ENCODE data around the gene TEX35. TPM values are rescaled to one million over a fixed set of nuclear protein-coding genes. Genes with fewer than 3 reads are reported as not detected.

Gene TEX35
- total RNA-seq, 1 experiment from 2014 or later = not detected

GRCh38 chr1:178536329-178536728 is 23.4 kb downstream of the TEX35 start:
- no peaks in the 10 kb centered on the region for H3K27me3 ChIP-seq (ENCODE audit: low read length)
- H3K4me1 ChIP-seq (ENCODE audit: insufficient read depth, low read length) = peaks cover 65% of the 10 kb centered on the region
- no peaks in the 10 kb centered on the region for H3K79me2 ChIP-seq (ENCODE audit: low read length)
- peak overlapping the region; percentile 52 for H3K9ac ChIP-seq (ENCODE audit: low read length)
- no peaks in the 10 kb centered on the region for H4K20me1 ChIP-seq (ENCODE audit: low read length)
- TF ChIP-seq CTCF (conservative IDR thresholded peaks at IDR 0.05; ENCODE audit: low read depth, low read length) (no peak), EZH2 (IDR thresholded peaks at IDR 0.05; ENCODE audit: low read length, unreplicated experiment) (no peak), EZH2phosphoT487 (IDR thresholded peaks at IDR 0.05; ENCODE audit: borderline replicate concordance, low read length) (no peak)
- BruUV-seq (replicated peaks) = no TSS peak
- intact Hi-C loops (cut with micrococcal nuclease) = loop anchor here (10.0 kb wide), 1 partner anchor 358 kb away; no protein-coding TSS in a partner anchor
- H3K36me3 ChIP-seq (ENCODE audit: low read depth, low read length) = no peaks in the 10 kb centered on the region
- ATAC-seq (no peak), DNase-seq (no peak)
- H3K4me2 ChIP-seq (ENCODE audit: low read length) = peak overlapping the region; percentile 59
- H3F3A ChIP-seq (ENCODE audit: low read length, unreplicated experiment) = peaks cover 4% of the 10 kb centered on the region
- no peak overlapping the region for H3K4me3 ChIP-seq (ENCODE audit: low read length)
- H3K27ac ChIP-seq (ENCODE audit: low read length) = peak overlapping the region; percentile 99
- ChIA-PET POLR2A (ENCODE audit: unreplicated experiment) (no interaction called here), CTCF (no interaction called here)
- H3K9me3 ChIP-seq (ENCODE audit: low read length) = no peaks in the 10 kb centered on the region
- peak overlapping the region; percentile 37; the same call in 1 of the 2 replicates for H2AFZ ChIP-seq (ENCODE audit: low read length)
- no peaks in the 10 kb centered on the region for H3K9me2 ChIP-seq (replicated peaks; ENCODE audit: low read length)

DNA sequence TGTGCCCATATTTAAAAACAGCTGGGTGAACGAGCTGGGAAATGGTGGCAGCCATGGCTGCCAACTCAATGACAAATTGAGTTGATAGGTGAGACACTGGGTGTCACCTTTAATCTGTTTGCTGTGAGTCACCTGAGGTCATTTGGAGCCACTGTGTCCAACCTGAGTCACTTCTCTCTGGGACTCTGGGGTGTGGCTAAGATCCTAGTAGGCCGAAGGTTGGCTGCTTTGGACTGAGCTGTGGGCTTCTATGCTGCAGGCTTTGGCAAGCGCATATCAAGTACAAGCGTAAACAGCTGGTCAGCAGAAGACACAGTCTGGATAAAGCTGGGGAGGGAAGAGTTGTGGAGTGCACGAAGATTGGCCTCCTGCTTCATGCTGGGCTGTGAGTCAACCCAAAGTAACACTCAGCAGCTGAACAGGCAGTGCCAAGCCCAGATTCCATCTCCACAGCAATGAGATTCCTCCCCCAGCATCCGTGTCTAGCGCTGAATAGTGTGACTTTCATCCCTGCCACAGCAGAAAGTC is 24.0 kb downstream of the TEX35 start:
- peak overlapping the region; percentile 37; the same call in 1 of the 2 replicates for H2AFZ ChIP-seq (ENCODE audit: low read length)
- H4K20me1 ChIP-seq (ENCODE audit: low read length) = no peaks in the 10 kb centered on the region
- peak overlapping the region; percentile 99 for H3K27ac ChIP-seq (ENCODE audit: low read length)
- DNase-seq (peak; percentile 94), ATAC-seq (peak; percentile 69)
- BruUV-seq (replicated peaks) = TSS peak; percentile 61
- TF ChIP-seq EZH2phosphoT487 (IDR thresholded peaks at IDR 0.05; ENCODE audit: borderline replicate concordance, low read length) = no peak
- no peak for TF ChIP-seq EZH2 (IDR thresholded peaks at IDR 0.05; ENCODE audit: low read length, unreplicated experiment)
- TF ChIP-seq CTCF (conservative IDR thresholded peaks at IDR 0.05; ENCODE audit: low read depth, low read length) = no peak
- no peaks in the 10 kb centered on the region for H3K9me3 ChIP-seq (ENCODE audit: low read length)
- no peaks in the 10 kb centered on the region for H3K27me3 ChIP-seq (ENCODE audit: low read length)
- peak overlapping the region; percentile 83 for H3K4me2 ChIP-seq (ENCODE audit: low read length)
- CTCF ChIA-PET = interaction anchor here (0.5 kb wide), 1 partner anchor 311 kb away, joined by 3 read pairs; no protein-coding TSS in a partner anchor
- H3K4me1 ChIP-seq (ENCODE audit: insufficient read depth, low read length) = peaks cover 64% of the 10 kb centered on the region
- POLR2A ChIA-PET (ENCODE audit: unreplicated experiment) = interaction anchor here (0.8 kb wide), 1 partner anchor 189 kb away, joined by 7 read pairs; no protein-coding TSS in a partner anchor
- H3K79me2 ChIP-seq (ENCODE audit: low read length) = no peaks in the 10 kb centered on the region
- no peaks in the 10 kb centered on the region for H3K9me2 ChIP-seq (replicated peaks; ENCODE audit: low read length)
- peaks cover 4% of the 10 kb centered on the region for H3F3A ChIP-seq (ENCODE audit: low read length, unreplicated experiment)
- no peaks in the 10 kb centered on the region for H3K36me3 ChIP-seq (ENCODE audit: low read depth, low read length)
- H3K9ac ChIP-seq (ENCODE audit: low read length) = peak overlapping the region; percentile 80
- intact Hi-C loops (cut with micrococcal nuclease) = loop anchor here (10.0 kb wide), 1 partner anchor 358 kb away; no protein-coding TSS in a partner anchor
- peak overlapping the region; percentile 46; the same call in 1 of the 2 replicates for H3K4me3 ChIP-seq (ENCODE audit: low read length)

Measured in PC-3 (cell line).